Parathyroid adenoma (tissue), 2 donors: ENCODE measurements around the gene SLC22A16.

Source experiments
- H2AFZ ChIP-seq: fragments of 300-600 bp; sonication (generic); one replicate; pipeline ENCODE4 v1.7.0; 2017; ENCODE audit warnings: antibody characterized with exemption, mild to moderate bottlenecking
- H3K27ac ChIP-seq: fragments of 300-600 bp; sonication (generic); one replicate; pipeline ENCODE4 v1.7.0; 2017
- H3K27me3 ChIP-seq: fragments of 300-600 bp; sonication (generic); one replicate; pipeline ENCODE4 v1.7.0; 2017; ENCODE audit warnings: low read length; ENCODE audit not compliant: control insufficient read depth, insufficient read depth
- H3K36me3 ChIP-seq: fragments of 300-600 bp; sonication (generic); one replicate; pipeline ENCODE4 v1.7.0; 2017; ENCODE audit warnings: low read length; ENCODE audit not compliant: control insufficient read depth, insufficient read depth
- H3K4me1 ChIP-seq: fragments of 300-600 bp; sonication (generic); one replicate; pipeline ENCODE4 v1.7.0; 2017; ENCODE audit warnings: control low read depth
- H3K4me2 ChIP-seq: fragments of 300-600 bp; sonication (generic); one replicate; pipeline ENCODE4 v1.7.0; 2017; ENCODE audit warnings: low read length
- H3K4me3 ChIP-seq: fragments of 300-600 bp; sonication (generic); one replicate; pipeline ENCODE4 v1.7.0; 2017; ENCODE audit warnings: low read depth, low read length
- H3K79me2 ChIP-seq: fragments of 300-600 bp; sonication (generic); one replicate; pipeline ENCODE4 v1.7.0; 2017; ENCODE audit warnings: control low read depth
- H3K9ac ChIP-seq: fragments of 300-600 bp; sonication (generic); one replicate; pipeline ENCODE4 v1.7.0; 2017; ENCODE audit warnings: mild to moderate bottlenecking
- H3K9me3 ChIP-seq: fragments of 300-600 bp; sonication (generic); one replicate; pipeline ENCODE4 v1.7.0; 2017; ENCODE audit warnings: low read length; ENCODE audit not compliant: control insufficient read depth
- TF ChIP-seq, protein P1 (sequence below): fragments of 300-600 bp; sonication (generic); IDR thresholded peaks from one replicate; pipeline ENCODE4 v1.7.0; 2017; ENCODE audit warnings: antibody characterized with exemption, mild to moderate bottlenecking
- donor health status: primary hyperparathyroidism.

SLC22A16 gene

DNA sequence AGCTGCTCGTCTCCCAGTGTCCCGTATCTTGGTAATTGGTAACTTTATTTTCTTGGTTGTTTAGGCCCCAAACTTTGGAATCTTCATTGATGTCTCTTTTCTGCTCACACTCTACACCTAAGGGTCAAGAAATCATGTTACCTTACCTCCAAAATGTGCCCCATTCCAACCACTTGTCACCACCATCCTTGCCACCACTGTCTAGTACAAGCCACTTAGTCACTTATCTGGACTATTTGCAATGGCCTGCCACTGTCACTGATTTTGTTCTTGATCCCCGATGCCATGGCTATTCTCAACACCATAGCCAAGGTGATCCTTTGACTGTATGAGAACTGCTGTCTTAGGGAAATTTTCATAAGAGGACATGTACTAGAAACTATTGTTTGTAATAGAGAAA is 46.0 kb upstream of the SLC22A16 start:
- TF ChIP-seq, protein P1, sequence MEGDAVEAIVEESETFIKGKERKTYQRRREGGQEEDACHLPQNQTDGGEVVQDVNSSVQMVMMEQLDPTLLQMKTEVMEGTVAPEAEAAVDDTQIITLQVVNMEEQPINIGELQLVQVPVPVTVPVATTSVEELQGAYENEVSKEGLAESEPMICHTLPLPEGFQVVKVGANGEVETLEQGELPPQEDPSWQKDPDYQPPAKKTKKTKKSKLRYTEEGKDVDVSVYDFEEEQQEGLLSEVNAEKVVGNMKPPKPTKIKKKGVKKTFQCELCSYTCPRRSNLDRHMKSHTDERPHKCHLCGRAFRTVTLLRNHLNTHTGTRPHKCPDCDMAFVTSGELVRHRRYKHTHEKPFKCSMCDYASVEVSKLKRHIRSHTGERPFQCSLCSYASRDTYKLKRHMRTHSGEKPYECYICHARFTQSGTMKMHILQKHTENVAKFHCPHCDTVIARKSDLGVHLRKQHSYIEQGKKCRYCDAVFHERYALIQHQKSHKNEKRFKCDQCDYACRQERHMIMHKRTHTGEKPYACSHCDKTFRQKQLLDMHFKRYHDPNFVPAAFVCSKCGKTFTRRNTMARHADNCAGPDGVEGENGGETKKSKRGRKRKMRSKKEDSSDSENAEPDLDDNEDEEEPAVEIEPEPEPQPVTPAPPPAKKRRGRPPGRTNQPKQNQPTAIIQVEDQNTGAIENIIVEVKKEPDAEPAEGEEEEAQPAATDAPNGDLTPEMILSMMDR = no peak
- Histone ChIP-seq H3K36me3 (no peaks in the 10 kb centered on the region), H3K4me3 (no peak overlapping the region), H3K27me3 (no peaks in the 10 kb centered on the region), H3K9me3 (no peaks in the 10 kb centered on the region), H3K9ac (no peak overlapping the region), H3K4me2 (no peak overlapping the region), H2AFZ (no peak overlapping the region), H3K79me2 (no peaks in the 10 kb centered on the region), H3K27ac (no peak overlapping the region), H3K4me1 (no peaks in the 10 kb centered on the region)

DNA sequence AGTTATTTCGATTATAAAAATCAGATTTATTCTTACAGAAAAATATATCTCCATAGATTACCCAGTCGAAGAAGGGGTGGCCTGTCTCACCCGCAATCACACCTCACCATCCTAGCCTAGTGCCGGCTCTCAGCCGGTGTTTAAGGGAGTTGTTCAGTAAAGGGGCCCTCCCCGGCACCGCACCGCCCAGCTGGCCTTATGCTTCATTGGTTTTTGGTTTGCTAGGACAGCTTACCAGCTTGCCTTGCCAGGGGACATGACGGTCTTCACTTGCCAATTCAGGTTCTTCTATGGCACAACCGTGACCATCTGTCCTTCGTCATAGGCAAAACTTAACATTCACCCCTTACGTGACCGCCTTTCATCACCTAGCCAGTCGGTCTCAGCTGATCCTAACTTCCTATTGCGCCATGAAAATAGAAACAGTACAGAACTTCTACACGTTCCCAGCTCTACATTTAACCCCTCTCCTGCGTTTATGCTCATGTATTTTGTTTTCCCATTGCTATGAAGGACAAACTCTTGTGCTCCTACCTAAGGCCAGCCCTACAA is 44.7 kb upstream of the SLC22A16 start:
- TF ChIP-seq, protein P1 = no peak
- no peaks in the 10 kb centered on the region for H3K79me2 ChIP-seq
- H3K36me3 ChIP-seq = no peaks in the 10 kb centered on the region
- no peak overlapping the region for H2AFZ ChIP-seq
- H3K27ac ChIP-seq = no peak overlapping the region
- H3K27me3 ChIP-seq = no peaks in the 10 kb centered on the region
- H3K4me3 ChIP-seq = no peak overlapping the region
- no peak overlapping the region for H3K9ac ChIP-seq
- H3K9me3 ChIP-seq = no peaks in the 10 kb centered on the region
- no peaks in the 10 kb centered on the region for H3K4me1 ChIP-seq
- H3K4me2 ChIP-seq = no peak overlapping the region

DNA sequence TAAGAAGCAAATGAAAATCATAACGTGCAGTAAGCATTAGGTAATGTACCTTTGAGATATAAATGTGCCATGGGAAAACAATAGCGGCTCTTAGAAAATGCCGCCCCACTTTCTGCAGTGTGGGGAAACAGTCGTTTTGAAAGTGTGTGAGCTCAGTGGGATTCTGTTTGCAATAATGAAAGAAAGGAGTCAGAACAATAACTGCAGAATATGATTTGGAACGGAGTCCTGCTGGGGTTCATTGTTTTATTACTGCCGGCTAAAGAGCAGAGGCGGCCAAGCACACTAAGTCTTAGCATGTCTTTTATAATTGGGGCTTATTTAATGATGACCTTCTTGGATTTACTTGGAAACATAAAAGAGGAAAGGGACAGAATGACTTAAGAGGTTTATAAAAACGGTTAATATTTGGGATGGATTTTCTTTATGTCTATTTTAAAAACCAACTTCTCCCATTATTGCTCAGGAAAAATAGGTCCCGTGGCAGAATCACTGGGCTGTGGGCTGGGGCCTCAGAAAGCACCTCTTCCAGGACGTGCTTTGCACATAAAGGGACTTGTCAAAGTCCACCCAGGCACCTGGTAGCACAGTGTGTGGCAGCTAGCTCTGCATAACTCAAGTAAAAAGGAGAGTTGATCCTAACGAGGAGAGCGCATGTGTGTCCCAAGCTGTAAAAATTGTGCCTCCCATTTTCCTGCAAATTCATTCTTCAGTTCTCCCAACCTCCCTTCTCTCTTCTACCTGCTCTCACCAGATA is 44.0 kb upstream of the SLC22A16 start:
- Histone ChIP-seq H3K27me3 (no peaks in the 10 kb centered on the region), H3K9ac (no peak overlapping the region), H3K4me1 (no peaks in the 10 kb centered on the region), H3K79me2 (no peaks in the 10 kb centered on the region), H2AFZ (no peak overlapping the region), H3K4me3 (no peak overlapping the region), H3K4me2 (no peak overlapping the region), H3K9me3 (no peaks in the 10 kb centered on the region), H3K27ac (no peak overlapping the region), H3K36me3 (no peaks in the 10 kb centered on the region)
- TF ChIP-seq, protein P1 = no peak

DNA sequence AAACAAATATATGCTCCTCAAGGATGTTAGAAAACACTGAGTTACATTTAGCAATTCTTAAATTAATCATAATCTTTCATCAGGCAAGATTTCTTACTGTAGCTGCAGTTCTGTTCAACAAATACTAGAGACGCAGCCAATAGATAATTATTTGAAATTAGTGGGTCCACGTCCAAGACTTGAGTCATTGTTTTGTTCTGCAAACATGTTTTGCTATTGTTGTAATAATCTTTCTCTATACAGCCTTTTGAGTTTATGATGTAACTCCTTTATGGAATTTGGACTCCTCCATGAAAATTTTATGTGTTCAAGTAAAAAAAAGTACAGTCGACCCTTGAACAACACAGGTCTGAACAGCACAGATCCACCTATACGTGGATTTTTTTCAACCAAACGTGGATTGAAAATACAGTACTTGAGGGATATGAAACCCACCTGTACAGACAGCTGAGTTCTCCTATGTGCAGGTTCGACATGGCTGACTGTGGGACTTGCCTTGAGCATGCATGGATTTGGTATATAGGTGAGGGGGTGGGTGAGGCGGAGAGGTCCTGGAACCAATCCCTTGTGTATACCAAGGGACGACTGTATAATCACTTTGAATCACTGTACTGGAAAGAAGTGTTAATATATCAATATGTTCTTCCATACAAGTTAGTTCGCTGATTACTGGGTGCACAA is 41.3 kb upstream of the SLC22A16 start:
- no peak overlapping the region for H3K4me3 ChIP-seq
- H3K4me2 ChIP-seq = no peak overlapping the region
- H3K9ac ChIP-seq = no peak overlapping the region
- TF ChIP-seq, protein P1 = no peak
- no peaks in the 10 kb centered on the region for H3K9me3 ChIP-seq
- no peaks in the 10 kb centered on the region for H3K4me1 ChIP-seq
- no peak overlapping the region for H2AFZ ChIP-seq
- no peaks in the 10 kb centered on the region for H3K79me2 ChIP-seq
- H3K36me3 ChIP-seq = no peaks in the 10 kb centered on the region
- H3K27me3 ChIP-seq = no peaks in the 10 kb centered on the region
- no peak overlapping the region for H3K27ac ChIP-seq
